SK-N-MC (cell line): ENCODE measurements around the gene ZBTB3.

Experiments used
- EZH2 ChIP-seq: fragments of 200-600 bp; sonication (generic); IDR thresholded peaks from one replicate; pipeline ENCODE4 v1.6.1; 2017; ENCODE audit warnings: antibody characterized with exemption
- FOXP2 ChIP-seq: optimal IDR thresholded peaks from 2 replicates; pipeline ENCODE3; 2011; ENCODE audit warnings: mild to moderate bottlenecking, moderate library complexity; ENCODE audit not compliant: insufficient read depth; ENCODE audit errors: extremely low read length, control extremely low read depth
- POLR2AphosphoS5 ChIP-seq: IDR thresholded peaks from 2 replicates; pipeline ENCODE4 v1.6.1; 2012; ENCODE audit warnings: mild to moderate bottlenecking, low read depth, low read length, borderline replicate concordance

GRCh38 chr11:62799486-62799885 is 45.5 kb upstream of the ZBTB3 start:
- no peak for TF ChIP-seq EZH2
- TF ChIP-seq POLR2AphosphoS5, result no peak
- no peak for TF ChIP-seq FOXP2
